HepG2 (cell line): ENCODE measurements around the gene DCLK1. TPM values are rescaled to one million over a fixed set of nuclear protein-coding genes. Genes with fewer than 3 reads are reported as not detected.

Experiments
- ATAC-seq: fragments of 200-7000 bp; cut with Tn5 transposase; 3 replicates; pipeline ENCODE4 v1.9.1; 2020; ENCODE audit warnings: mild to moderate bottlenecking, moderate library complexity
- BruUV-seq: library from RNA; stranded (reverse); fragments of 400-500 nt; replicated peaks from 2 replicates; lab custom pipeline; 2021; lab: Mats Ljungman, UMichigan
- CTCF ChIA-PET: fragments of 300-600 bp; formaldehyde crosslinking; extraction: SDS; loops from one replicate; lab custom pipeline; 2021; ENCODE audit warnings: low total read pairs, inconsistent platforms, low intra/inter-chr PET ratio; lab: Yijun Ruan, JAX
- POLR2A ChIA-PET: fragments of 350-600 bp; sonication (Branson Sonifier 250); formaldehyde crosslinking; loops from one replicate; lab custom pipeline; 2020; ENCODE audit warnings: antibody characterized with exemption, inconsistent platforms; lab: Yijun Ruan, JAX
- DNase-seq: peaks from one replicate; pipeline ENCODE4 v3.0.0-alpha.2; 2015; ENCODE audit warnings: low spot score
- FAIRE-seq: peaks from 3 replicates; lab custom pipeline; 2011; peaks lifted over from hg19 to GRCh38; lab: Jason Lieb, UNC
- H2AFZ ChIP-seq: one replicate; pipeline ENCODE4 v1.6.1; 2011; ENCODE audit warnings: low read length, inconsistent platforms
- H3K27ac ChIP-seq: fragments of 300-600 bp; 3 replicates; pipeline ENCODE4 v1.8.0; 2011; ENCODE audit warnings: mixed run types, mild to moderate bottlenecking, mixed read lengths, low read length, inconsistent platforms; ENCODE audit not compliant: insufficient read depth; ENCODE audit errors: extremely low read length
- H3K27me3 ChIP-seq, 2 experiments: fragments of 200-600 bp in 1 of 2; 2 replicates in 1 of 2; 3 replicates in 1 of 2; pipeline versions ENCODE4 v1.6.0 to v1.8.0; 2011; ENCODE audit warnings: low read length in 2 of 2, mild to moderate bottlenecking in 2 of 2, moderate library complexity in 2 of 2, inconsistent platforms in 1 of 2; ENCODE audit not compliant: insufficient read depth in 2 of 2, control insufficient read depth in 1 of 2
- H3K36me3 ChIP-seq, 2 experiments: fragments of 200-600 bp in 1 of 2; replicated peaks in 1 of 2; 2 replicates in 1 of 2; 3 replicates in 1 of 2; pipeline versions ENCODE4 v1.5.1 to v1.8.0; 2011; ENCODE audit warnings: low read length in 2 of 2, inconsistent platforms in 1 of 2; ENCODE audit not compliant: insufficient read depth in 2 of 2, control insufficient read depth in 1 of 2
- H3K4me1 ChIP-seq: 2 replicates; pipeline ENCODE4 v1.5.1; 2012; ENCODE audit warnings: low read length, inconsistent platforms; ENCODE audit not compliant: insufficient read depth
- H3K4me2 ChIP-seq: 2 replicates; pipeline ENCODE4 v1.6.0; 2011; ENCODE audit warnings: low read depth, low read length, inconsistent platforms
- H3K4me3 ChIP-seq, 3 experiments: fragments of 200-600 bp in 1 of 3; sonication (generic), shearing (Covaris generic) in 1 of 3; replicated peaks in 1 of 3; 2 replicates each; pipeline ENCODE4 v1.5.1; 2011 to 2016; ENCODE audit warnings: low read length in 3 of 3, inconsistent platforms in 2 of 3, low read depth in 2 of 3, mild to moderate bottlenecking in 2 of 3, control low read depth in 1 of 3, mixed read lengths in 1 of 3; ENCODE audit not compliant: insufficient read depth in 1 of 3
- H3K79me2 ChIP-seq: one replicate; pipeline ENCODE4 v1.6.1; 2011; ENCODE audit warnings: low read length, inconsistent platforms; ENCODE audit not compliant: insufficient read depth
- H3K9ac ChIP-seq: 2 replicates; pipeline ENCODE4 v1.6.0; 2011; ENCODE audit warnings: mild to moderate bottlenecking, low read depth, low read length, inconsistent platforms; ENCODE audit not compliant: insufficient read depth
- H3K9me3 ChIP-seq: 2 replicates; pipeline ENCODE4 v1.5.1; 2012; ENCODE audit warnings: mild to moderate bottlenecking, low read length
- H4K20me1 ChIP-seq: 2 replicates; pipeline ENCODE4 v1.6.0; 2011; ENCODE audit warnings: inconsistent platforms, mild to moderate bottlenecking, low read length, moderate library complexity; ENCODE audit not compliant: insufficient read depth
- GATA4 ChIP-seq: sonication (generic); IDR thresholded peaks from 2 replicates; pipeline ENCODE4 v1.6.1; 2016; ENCODE audit warnings: antibody characterized with exemption, low read depth, borderline replicate concordance
- GLI4 ChIP-seq: sonication (generic); formaldehyde crosslinking; IDR thresholded peaks from 2 replicates; pipeline ENCODE4 v1.5.1; 2020; ENCODE audit warnings: missing genetic modification reagents, mild to moderate bottlenecking, moderate library complexity, borderline replicate concordance
- JUNB ChIP-seq: sonication (generic); formaldehyde crosslinking; IDR thresholded peaks from 2 replicates; pipeline ENCODE4 v1.8.0; 2022; ENCODE audit warnings: missing genetic modification reagents, mild to moderate bottlenecking, borderline replicate concordance
- JUND ChIP-seq: sonication (generic); formaldehyde crosslinking; IDR thresholded peaks from 2 replicates; pipeline ENCODE4 v1.8.0; 2022; ENCODE audit warnings: mild to moderate bottlenecking, missing genetic modification reagents
- RAD21 ChIP-seq: fragments of 450-650 bp; formaldehyde crosslinking; IDR thresholded peaks from 2 replicates; pipeline ENCODE4 v1.5.0; 2020; ENCODE audit warnings: mild to moderate bottlenecking
- REL ChIP-seq: sonication (generic); formaldehyde crosslinking; conservative IDR thresholded peaks from 2 replicates; pipeline ENCODE4 v1.8.0; 2022; ENCODE audit warnings: mild to moderate bottlenecking, missing genetic modification reagents, moderate library complexity
- SMAD9 ChIP-seq: sonication (generic); formaldehyde crosslinking; IDR thresholded peaks from 2 replicates; pipeline ENCODE4 v1.5.1; 2020; ENCODE audit warnings: mild to moderate bottlenecking, missing genetic modification reagents
- ZNF629 ChIP-seq: sonication (generic); formaldehyde crosslinking; conservative IDR thresholded peaks from 2 replicates; pipeline ENCODE4 v1.5.0; 2020; ENCODE audit warnings: missing genetic modification reagents
- ZNF713 ChIP-seq: sonication (generic); formaldehyde crosslinking; IDR thresholded peaks from 2 replicates; pipeline ENCODE4 v1.4.0; 2020; ENCODE audit warnings: mild to moderate bottlenecking, missing genetic modification reagents
- ZNF747 ChIP-seq: sonication (generic); formaldehyde crosslinking; IDR thresholded peaks from 2 replicates; pipeline ENCODE4 v1.8.1; 2023; ENCODE audit warnings: missing genetic modification reagents, mild to moderate bottlenecking, borderline replicate concordance
- WGBS: methylation state at CpG from one replicate; pipeline ENCODE4 v1.1.6; 2017; ENCODE audit warnings: low lambda C conversion rate; 5-methylcytosine and 5-hydroxymethylcytosine counted together
- in situ Hi-C: cut with HindIII; loops from 2 replicates; pipeline ENCODE4 v1.10.0; 2017; ENCODE audit warnings: low pct_unique_long_range_greater_than_20kb; ENCODE audit not compliant: extremely low pct_ligation_motif_present
- intact Hi-C: fragments of 100-400 bp; cut with micrococcal nuclease; formaldehyde crosslinking; loops from one replicate; pipeline ENCODE4 v1.10.0; 2022; ENCODE audit not compliant: unreplicated experiment
- polyA plus RNA-seq, 8 experiments: library from polyadenylated mRNA; depleted of rRNA in 3 of 8; stranded (reverse) in 7 of 8; unstranded in 1 of 8; fragments of >200 nt; fragmentation: Illumina TruSeq in 4 of 8; extraction: Trizol in 4 of 8; gene quantifications; 2 replicates each; pipeline versions ENCODE4 v1.2.1 to v1.2.3, GENCODE V29; 2011 to 2016; ENCODE audit warnings: low read depth in 4 of 8, missing spikeins in 1 of 8, mixed read lengths in 1 of 8; ENCODE audit not compliant: insufficient read depth in 1 of 8
- total RNA-seq, 5 experiments: library from RNA; depleted of rRNA; stranded (reverse); fragments of >200 nt; fragmentation: Illumina TruSeq; extraction: Trizol; gene quantifications; 2 replicates each; pipeline ENCODE4 v1.2.3, GENCODE V29; 2016; ENCODE audit warnings: low read depth in 1 of 5
- TF ChIP-seq, protein P1 (sequence below): sonication (generic); formaldehyde crosslinking; IDR thresholded peaks from 2 replicates; pipeline ENCODE4 v1.4.0; 2020; ENCODE audit warnings: missing genetic modification reagents
- TF ChIP-seq, protein P2 (sequence below): sonication (generic); formaldehyde crosslinking; IDR thresholded peaks from 2 replicates; pipeline ENCODE4 v1.4.0; 2020; ENCODE audit warnings: missing genetic modification reagents, borderline replicate concordance
- TF ChIP-seq, protein P3 (sequence below): sonication (generic); formaldehyde crosslinking; IDR thresholded peaks from 2 replicates; pipeline ENCODE4 v1.4.0; 2020; ENCODE audit warnings: missing genetic modification reagents

The DCLK1 gene
- total and polyA plus RNA-seq, 2 of the 13 experiments (the other 11 are each of a cell fraction or from before 2014, with no cell fraction given): not detected

DNA sequence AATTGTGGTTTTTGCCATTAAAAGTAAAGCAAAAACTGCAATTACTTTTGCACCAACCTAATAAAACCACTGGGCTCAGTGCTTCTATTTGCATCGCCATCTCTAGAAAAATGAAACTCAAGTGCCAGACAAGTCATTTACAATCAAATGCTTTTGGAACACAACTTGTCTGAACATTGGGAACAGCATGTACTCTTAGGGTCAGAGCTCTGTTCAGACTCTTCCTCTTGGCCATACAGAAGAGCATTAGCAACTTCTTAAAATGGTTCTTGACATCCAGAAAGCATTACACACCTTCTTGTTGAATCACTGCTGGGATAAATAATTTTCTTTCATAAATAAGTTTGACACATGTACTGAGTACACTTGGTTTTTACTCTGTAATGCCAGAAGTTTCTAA, 272.5 kb downstream of the DCLK1 start:
- no peaks in the 10 kb centered on the region for H3K4me1 ChIP-seq
- H3K4me3 ChIP-seq: no peak overlapping the region
- no peak overlapping the region for H3K27ac ChIP-seq
- intact Hi-C loops (loop anchor here (10.0 kb wide), 1 partner anchor 606 kb away; no protein-coding TSS in a partner anchor), in situ Hi-C loops (no loop called here)
- H3K27me3 ChIP-seq: peaks cover 0 to 9% of the 10 kb centered on the region in 2 experiments; a peak in 1 of 5 replicates
- no peak for ATAC-seq
- BruUV-seq: no TSS peak
- no peak overlapping the region for H3K9ac ChIP-seq
- H2AFZ ChIP-seq: no peak overlapping the region
- ChIA-PET POLR2A (no interaction called here), CTCF (no interaction called here)
- TF ChIP-seq GATA4 (no peak), ZNF713 (CRISPR knock-in tag) (no peak), SMAD9 (CRISPR knock-in tag) (no peak), REL (CRISPR knock-in tag) (no peak), JUNB (CRISPR knock-in tag) (no peak), ZNF629 (CRISPR knock-in tag) (no peak)
- TF ChIP-seq, protein P1, sequence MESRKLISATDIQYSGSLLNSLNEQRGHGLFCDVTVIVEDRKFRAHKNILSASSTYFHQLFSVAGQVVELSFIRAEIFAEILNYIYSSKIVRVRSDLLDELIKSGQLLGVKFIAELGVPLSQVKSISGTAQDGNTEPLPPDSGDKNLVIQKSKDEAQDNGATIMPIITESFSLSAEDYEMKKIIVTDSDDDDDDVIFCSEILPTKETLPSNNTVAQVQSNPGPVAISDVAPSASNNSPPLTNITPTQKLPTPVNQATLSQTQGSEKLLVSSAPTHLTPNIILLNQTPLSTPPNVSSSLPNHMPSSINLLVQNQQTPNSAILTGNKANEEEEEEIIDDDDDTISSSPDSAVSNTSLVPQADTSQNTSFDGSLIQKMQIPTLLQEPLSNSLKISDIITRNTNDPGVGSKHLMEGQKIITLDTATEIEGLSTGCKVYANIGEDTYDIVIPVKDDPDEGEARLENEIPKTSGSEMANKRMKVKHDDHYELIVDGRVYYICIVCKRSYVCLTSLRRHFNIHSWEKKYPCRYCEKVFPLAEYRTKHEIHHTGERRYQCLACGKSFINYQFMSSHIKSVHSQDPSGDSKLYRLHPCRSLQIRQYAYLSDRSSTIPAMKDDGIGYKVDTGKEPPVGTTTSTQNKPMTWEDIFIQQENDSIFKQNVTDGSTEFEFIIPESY: no peak
- WGBS: 0% methylated on average over 1 of the region's 1 CpG
- no peaks in the 10 kb centered on the region for H3K36me3 ChIP-seq
- H3K79me2 ChIP-seq: no peaks in the 10 kb centered on the region
- no peaks in the 10 kb centered on the region for H3K9me3 ChIP-seq
- H3K4me2 ChIP-seq: no peak overlapping the region
- no peak for FAIRE-seq
- DNase-seq: no peak
- H4K20me1 ChIP-seq: no peaks in the 10 kb centered on the region

DNA sequence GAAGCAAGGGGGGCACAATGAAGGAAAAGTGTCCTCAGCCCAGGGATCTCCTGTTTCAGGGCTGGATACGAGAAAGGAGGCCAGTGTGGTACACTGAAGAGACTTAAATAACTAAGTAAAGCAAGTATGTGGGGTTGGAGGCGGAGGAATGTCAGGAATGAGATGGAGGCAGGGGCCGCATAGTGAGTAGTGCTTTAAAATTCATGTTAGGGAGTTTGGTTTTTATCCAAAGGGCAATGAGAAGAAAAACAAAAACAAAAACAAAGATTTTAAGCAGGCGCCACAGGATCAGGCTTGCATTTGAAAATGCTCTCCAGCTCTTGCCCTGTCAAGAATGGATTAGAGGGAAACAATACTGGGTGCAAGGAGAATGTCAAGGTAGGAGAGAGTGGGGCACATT, 273.4 kb downstream of the DCLK1 start:
- no peak for ATAC-seq
- TF ChIP-seq RAD21 (CRISPR knock-in tag) (no peak), ZNF747 (CRISPR knock-in tag) (no peak), GLI4 (CRISPR knock-in tag) (no peak), JUND (CRISPR knock-in tag) (no peak)
- TF ChIP-seq, protein P2, sequence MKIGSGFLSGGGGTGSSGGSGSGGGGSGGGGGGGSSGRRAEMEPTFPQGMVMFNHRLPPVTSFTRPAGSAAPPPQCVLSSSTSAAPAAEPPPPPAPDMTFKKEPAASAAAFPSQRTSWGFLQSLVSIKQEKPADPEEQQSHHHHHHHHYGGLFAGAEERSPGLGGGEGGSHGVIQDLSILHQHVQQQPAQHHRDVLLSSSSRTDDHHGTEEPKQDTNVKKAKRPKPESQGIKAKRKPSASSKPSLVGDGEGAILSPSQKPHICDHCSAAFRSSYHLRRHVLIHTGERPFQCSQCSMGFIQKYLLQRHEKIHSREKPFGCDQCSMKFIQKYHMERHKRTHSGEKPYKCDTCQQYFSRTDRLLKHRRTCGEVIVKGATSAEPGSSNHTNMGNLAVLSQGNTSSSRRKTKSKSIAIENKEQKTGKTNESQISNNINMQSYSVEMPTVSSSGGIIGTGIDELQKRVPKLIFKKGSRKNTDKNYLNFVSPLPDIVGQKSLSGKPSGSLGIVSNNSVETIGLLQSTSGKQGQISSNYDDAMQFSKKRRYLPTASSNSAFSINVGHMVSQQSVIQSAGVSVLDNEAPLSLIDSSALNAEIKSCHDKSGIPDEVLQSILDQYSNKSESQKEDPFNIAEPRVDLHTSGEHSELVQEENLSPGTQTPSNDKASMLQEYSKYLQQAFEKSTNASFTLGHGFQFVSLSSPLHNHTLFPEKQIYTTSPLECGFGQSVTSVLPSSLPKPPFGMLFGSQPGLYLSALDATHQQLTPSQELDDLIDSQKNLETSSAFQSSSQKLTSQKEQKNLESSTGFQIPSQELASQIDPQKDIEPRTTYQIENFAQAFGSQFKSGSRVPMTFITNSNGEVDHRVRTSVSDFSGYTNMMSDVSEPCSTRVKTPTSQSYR (CRISPR knock-in tag): no peak
- TF ChIP-seq, protein P3, sequence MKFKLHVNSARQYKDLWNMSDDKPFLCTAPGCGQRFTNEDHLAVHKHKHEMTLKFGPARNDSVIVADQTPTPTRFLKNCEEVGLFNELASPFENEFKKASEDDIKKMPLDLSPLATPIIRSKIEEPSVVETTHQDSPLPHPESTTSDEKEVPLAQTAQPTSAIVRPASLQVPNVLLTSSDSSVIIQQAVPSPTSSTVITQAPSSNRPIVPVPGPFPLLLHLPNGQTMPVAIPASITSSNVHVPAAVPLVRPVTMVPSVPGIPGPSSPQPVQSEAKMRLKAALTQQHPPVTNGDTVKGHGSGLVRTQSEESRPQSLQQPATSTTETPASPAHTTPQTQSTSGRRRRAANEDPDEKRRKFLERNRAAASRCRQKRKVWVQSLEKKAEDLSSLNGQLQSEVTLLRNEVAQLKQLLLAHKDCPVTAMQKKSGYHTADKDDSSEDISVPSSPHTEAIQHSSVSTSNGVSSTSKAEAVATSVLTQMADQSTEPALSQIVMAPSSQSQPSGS (CRISPR knock-in tag): no peak

More for the DNA sequence above, 273.4 kb downstream of the DCLK1 start:
- in situ Hi-C loops: no loop called here
- no peak overlapping the region for H3K27ac ChIP-seq
- H3K36me3 ChIP-seq: no peaks in the 10 kb centered on the region
- no peaks in the 10 kb centered on the region for H4K20me1 ChIP-seq
- FAIRE-seq (no peak), DNase-seq (no peak)
- CTCF ChIA-PET: no interaction called here
- no peaks in the 10 kb centered on the region for H3K9me3 ChIP-seq
- H3K4me1 ChIP-seq: no peaks in the 10 kb centered on the region
- WGBS: 2% methylated on average over 4 of the region's 4 CpGs
- intact Hi-C loops: loop anchor here (10.0 kb wide), 1 partner anchor 607 kb away; no protein-coding TSS in a partner anchor
- no peak overlapping the region for H3K4me3 ChIP-seq
- POLR2A ChIA-PET: no interaction called here
- no peaks in the 10 kb centered on the region for H3K79me2 ChIP-seq
- H3K4me2 ChIP-seq: no peak overlapping the region
- no TSS peak for BruUV-seq
- no peak overlapping the region for H3K9ac ChIP-seq
- no peak overlapping the region for H2AFZ ChIP-seq
- peaks cover 0 to 9% of the 10 kb centered on the region in 2 experiments; a peak in 1 of 5 replicates for H3K27me3 ChIP-seq
